NCI-H2227 (cell line): ENCODE data around the gene IL16.

Experiments used
- DNase-seq: peaks from one replicate; lab custom pipeline; 2025; ENCODE audit not compliant: unreplicated experiment; lab: John Stamatoyannopoulos, UW

Gene IL16

DNA sequence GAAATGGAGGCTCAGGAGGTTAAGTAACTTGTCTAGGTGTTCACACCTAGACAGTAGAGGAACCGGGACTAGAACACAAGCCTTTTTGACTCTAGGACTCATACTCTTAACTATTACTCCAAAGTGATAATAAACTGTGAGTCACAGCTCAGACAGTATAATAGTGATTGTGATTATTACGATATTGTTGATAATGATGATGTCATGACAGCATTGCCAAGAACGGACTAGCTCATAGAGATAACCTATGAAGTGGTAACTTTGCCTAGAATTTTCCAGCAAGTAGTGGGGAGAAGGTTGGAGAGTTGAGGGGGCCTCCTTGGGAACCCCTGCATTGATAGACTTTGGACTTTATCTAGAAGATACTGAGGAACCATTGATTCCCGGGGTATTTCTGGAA is 93.2 kb downstream of the IL16 start:
- no peak for DNase-seq

DNA sequence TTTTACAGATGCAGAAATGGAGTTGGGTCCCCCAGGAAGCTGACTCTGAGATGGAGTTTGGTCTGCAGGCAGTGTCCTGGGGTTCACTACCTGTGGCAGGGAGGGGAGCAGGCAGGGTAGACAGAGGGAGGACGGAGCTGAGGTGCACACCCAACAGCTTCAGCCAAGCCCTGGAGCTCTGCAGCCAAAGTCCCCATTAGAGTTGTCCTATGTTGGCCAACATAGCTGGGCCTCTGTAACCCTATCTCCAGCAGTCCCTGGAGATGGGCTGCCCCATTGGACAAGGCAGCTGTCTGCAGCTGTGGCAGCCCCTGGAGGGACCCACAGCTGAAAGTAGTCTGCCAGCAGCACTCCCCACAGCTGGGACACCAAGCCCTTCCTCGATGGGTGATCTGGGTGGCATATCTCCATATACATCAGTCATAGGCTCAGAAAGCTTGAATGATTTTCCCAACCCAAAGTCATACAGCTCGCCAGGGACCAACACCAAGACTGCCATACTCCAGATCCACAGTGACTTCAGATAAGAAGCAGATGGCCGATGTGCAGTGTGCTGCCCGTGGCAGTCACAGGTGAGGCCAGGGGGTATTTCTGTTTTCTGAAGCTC is 95.3 kb downstream of the IL16 start:
- no peak for DNase-seq

DNA sequence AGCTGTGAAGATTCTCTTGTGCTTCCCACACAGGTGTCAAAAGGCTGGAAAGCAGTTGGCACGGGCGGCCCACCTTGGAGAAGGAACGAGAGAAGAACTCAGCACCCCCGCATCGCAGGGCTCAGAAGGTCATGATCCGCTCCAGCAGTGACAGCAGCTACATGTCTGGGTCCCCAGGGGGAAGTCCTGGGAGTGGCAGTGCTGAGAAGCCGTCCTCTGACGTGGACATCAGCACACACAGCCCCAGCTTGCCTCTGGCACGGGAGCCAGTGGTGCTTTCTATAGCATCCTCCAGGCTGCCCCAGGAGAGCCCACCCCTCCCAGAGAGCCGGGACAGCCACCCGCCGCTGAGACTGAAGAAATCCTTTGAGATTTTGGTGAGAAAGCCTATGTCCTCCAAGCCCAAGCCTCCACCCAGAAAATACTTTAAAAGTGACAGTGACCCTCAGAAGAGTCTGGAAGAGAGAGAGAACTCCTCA is 95.9 kb downstream of the IL16 start:
- DNase-seq = no peak

DNA sequence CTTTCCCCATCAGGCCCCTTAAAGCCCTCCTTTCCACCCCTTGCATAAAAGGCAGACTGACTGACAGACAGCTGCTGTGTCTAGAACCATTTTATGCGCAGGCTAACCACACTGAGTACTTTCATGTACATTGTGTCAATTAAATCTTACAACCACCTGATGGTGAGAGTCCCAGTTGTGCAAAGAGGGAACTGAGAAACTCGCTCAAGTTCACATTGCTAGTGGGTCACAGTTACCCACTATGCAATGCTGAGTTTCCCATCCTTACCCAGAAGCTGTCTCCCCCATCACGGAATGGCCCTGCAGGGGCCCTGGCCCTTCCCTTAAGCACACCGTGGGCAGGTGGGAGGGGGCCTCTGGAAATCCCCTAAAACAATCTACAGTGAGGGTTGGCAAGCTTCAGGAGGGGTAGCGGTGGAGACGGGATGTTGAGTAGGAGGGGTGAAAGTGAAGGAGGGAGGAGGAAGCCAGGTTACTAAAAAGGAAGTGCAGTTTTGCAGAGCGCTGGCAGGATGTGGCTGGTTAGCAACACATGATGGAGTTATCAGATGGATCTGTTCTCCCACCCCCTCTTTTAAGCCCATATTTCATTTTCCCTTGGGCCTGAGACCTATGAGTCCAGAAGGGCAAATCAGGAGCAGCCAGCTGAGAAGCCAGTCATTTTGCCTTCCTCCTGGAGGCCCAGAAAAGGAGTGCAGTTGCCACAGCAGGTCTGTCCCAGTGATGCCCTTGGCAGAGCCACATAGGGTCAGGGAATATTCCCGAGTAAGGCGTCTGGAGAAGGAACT is 97.2 kb downstream of the IL16 start:
- no peak for DNase-seq

DNA sequence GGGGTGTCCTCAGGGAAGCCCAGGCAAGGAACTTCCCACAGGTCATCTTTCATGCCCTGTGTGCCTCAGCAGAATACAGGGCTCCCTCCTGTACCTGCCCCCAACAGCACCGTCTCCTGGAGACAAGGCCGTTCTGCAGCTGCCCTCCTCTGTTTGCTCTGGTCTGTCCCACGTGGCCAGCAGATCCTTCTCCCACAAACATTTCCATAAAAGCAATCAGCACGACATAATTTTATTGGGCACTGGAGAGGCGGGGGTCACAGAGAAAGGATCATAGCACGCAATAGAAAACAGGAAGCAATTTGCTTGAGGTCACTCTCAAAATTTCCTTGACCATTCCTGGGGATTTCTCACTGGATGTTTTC is 97.8 kb downstream of the IL16 start:
- DNase-seq = no peak

DNA sequence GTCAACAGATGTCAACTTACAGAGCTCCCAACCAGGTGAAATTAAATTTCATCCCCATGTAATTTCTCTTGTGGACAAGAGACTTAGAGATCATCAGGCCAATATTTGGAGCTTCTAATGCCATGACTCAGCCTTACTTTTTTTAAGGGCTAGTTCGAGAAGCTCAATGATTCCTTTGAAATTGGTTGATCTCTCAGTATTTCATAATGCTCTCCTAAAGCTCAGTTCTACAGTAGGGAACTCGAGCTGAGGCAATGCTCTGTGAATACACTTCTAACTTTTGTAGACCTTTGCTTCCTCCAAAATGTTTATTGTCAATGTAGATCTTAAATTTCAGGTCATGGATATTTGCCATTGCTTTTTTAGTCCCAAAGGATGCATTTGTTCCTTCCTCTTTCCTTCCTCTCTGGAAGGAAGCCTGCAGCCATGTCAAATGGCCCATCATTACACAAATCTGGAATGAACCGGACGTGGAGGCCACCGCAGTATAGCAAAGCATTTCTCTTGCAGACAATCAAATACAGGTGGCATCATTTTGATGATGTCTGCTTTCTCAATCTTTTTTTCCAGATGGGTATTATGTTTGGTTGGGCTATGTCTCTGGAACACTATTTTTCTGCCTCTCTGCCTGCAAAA is 98.9 kb downstream of the IL16 start:
- DNase-seq = no peak

DNA sequence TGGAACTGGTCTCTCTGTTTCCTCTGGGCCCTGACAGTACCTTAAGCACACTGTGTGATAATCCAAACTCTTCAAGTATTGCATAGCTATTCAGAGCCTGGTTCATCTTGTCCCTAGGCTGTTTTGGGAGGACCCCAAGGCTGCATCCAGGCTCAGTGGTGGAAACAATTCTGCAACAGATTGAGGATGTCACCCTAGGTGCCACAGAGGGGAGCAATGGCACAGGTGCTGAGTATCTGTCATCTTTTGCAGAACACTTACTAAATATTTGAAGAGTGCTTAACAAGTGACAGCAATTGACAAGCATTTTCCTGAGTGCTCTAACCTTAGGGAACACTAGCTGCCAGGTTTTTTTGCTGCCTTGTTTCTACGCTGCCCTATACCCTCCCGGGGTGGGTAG is 99.5 kb downstream of the IL16 start:
- no peak for DNase-seq

DNA sequence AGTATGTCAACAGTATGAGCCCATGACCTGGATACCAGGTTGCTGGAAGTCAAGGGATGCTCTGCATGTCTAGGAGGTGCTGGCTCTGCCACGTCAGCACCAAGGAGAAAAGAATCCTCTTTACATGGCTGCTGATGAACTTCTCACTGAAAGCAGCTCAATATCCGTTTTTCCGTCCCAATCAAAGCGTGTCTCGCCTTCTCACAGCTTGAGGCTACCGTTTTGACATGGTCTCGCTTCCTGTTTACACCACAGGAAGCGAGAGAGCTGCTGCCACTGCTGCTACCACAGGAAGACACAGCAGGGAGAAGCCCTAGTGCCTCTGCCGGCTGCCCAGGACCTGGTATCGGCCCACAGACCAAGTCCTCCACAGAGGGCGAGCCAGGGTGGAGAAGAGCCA is 100.0 kb downstream of the IL16 start:
- DNase-seq = no peak

GRCh38 chr15:81297147-81297572 is 100.5 kb downstream of the IL16 start:
- no peak for DNase-seq

- no peak for DNase-seq
These were observed 101.2 kb downstream of the IL16 start for GRCh38 chr15:81297603-81298575.

GRCh38 chr15:81298611-81299010 is 101.9 kb downstream of the IL16 start:
- DNase-seq = no peak

- no peak for DNase-seq
These were observed 102.5 kb downstream of the IL16 start for GRCh38 chr15:81299156-81299555.

GRCh38 chr15:81299630-81300273 is 103.1 kb downstream of the IL16 start:
- DNase-seq = no peak

- DNase-seq = no peak
These were observed 104.7 kb downstream of the IL16 start for GRCh38 chr15:81301385-81301784.

DNA sequence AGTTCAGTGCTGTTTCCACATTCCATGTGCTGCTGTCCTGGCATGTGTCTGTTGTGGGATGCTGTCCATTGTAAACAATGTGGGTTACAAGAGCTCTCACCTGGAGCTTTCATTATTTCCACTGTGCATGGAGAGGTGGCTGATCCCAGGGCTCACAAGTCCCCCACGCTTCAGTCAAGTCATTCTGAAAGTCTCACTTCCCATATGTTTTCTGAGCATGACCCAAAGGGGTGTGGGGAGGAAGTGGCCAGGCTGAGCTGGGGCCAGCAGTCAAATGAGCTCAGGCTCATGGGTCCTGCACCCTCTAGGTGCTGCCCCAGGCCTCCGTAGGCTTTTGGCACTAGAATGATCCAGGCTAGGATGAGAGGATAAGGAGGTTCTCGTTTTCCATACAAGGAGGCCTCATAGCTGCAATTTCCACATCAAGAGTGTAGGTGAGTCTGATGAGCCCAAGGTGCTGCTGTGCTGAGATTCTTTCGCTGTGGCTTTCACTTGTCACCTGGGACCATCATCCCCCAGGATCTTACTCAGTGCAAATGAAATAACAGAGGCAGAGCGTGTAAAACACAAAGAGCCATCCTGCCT is 105.2 kb downstream of the IL16 start:
- no peak for DNase-seq

GRCh38 chr15:81302701-81303109 is 106.0 kb downstream of the IL16 start:
- no peak for DNase-seq

DNA sequence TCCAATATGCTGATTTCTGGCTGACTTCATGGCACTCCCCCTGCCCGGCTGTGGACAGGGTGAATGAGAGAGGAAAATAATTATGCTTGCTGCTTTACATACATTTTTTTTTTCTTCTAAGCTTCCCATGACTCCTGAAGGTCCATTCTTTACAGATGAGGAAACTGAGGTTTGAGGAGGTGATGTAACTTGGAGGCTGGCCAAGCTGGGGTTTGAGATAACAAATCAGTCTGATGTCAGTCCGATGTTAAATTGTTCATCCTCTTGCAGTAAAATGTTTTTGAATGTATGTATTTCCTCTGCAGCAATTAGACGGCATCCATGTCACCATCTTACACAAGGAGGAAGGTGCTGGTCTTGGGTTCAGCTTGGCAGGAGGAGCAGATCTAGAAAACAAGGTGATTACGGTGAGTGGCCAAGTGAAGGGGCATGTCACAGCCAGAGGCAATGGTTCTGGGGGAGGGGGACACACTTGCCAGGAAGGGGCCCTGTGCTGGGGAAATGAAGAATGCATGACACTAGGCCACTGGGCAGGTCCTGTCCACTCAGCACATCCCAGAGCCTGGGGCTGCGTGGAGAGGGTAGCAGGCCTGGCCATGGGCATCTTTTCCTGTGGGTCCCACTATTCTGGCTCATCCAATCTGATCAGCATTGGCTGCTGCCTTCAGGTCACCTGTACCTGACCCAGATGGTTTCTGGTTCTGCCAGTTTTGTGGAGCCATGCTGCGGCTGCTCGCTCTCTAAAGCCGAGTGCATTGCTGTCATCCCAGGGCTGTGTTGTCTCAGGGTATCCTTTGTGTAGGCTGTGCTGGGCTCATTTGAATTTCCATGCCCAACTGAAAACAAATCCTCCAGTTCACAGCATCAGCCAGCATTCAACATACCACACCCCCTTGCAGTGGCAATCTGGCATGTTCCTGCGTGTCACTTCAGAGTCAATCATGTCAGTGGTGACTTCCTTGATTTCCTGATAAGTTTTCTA is 106.9 kb downstream of the IL16 start:
- no peak for DNase-seq

DNA sequence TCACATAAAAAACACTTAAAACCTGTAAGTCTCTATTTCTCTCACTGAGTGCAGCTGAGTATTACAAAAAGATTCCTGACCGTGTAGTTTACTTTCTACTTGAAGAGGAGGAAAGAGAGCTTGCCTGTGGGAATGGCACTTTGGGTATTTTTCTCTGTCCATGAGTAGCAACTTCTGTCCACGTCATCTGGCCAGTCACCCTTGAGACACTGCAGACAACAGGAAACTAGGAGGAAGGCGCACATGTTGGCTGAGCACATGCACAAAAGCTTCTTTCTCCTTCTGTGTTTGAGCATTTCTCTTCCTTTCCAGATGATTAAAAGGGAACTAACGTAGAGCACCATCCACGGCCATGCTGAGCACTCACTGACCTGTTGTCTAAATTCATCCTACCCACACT is 107.5 kb downstream of the IL16 start:
- no peak for DNase-seq

- DNase-seq = no peak
These were observed 111.6 kb downstream of the IL16 start for GRCh38 chr15:81308260-81308659.
